Heart right ventricle (tissue), 16 donors: ENCODE data around the gene C11orf42. TPM values are rescaled to one million over a fixed set of nuclear protein-coding genes. Genes with fewer than 3 reads are reported as not detected.

Source experiments
- ATAC-seq, 8 donors: fragments of 200-7000 bp; cut with Tn5 transposase; one replicate each; pipeline ENCODE4 v1.9.1; 2020; ENCODE audit warnings: mild to moderate bottlenecking in 8 of 8, moderate library complexity in 8 of 8, moderate number of reproducible peaks in 1 of 8
- DNase-seq, 2 donors: peaks; one replicate each; pipeline ENCODE4 v3.0.0-alpha.2; 2020
- H3K27ac ChIP-seq, 10 donors: fragments of 200-600 bp; sonication (generic) in 2 of 10; one replicate each; pipeline versions ENCODE4 v1.5.0 to v1.8.0; 2020 to 2022; ENCODE audit warnings: mild to moderate bottlenecking in 3 of 10
- H3K27me3 ChIP-seq, 7 donors: fragments of 200-600 bp; one replicate each; pipeline ENCODE4 v1.8.0; 2021 to 2022; ENCODE audit warnings: mild to moderate bottlenecking in 2 of 7
- H3K36me3 ChIP-seq, 9 donors: fragments of 200-600 bp; sonication (generic) in 1 of 9; one replicate each; pipeline versions ENCODE4 v1.5.0 to v1.8.0; 2020 to 2022; ENCODE audit warnings: mild to moderate bottlenecking in 2 of 9
- H3K4me1 ChIP-seq, 9 donors: fragments of 200-600 bp; sonication (generic) in 1 of 9; one replicate each; pipeline versions ENCODE4 v1.5.0 to v1.8.0; 2020 to 2022; ENCODE audit warnings: mild to moderate bottlenecking in 4 of 9
- H3K4me3 ChIP-seq, 10 donors: fragments of 200-600 bp; sonication (generic) in 2 of 10; one replicate each; pipeline versions ENCODE4 v1.5.0 to v1.8.0; 2020 to 2022; ENCODE audit warnings: mild to moderate bottlenecking in 7 of 10, moderate library complexity in 2 of 10
- H3K9me3 ChIP-seq, 11 donors: fragments of 200-600 bp in 10 of 11; sonication (generic) in 2 of 11; one replicate each; pipeline versions ENCODE4 v1.5.0 to v1.8.0; 2013 to 2022; ENCODE audit warnings: mild to moderate bottlenecking in 2 of 11, control low read depth in 1 of 11, moderate library complexity in 1 of 11
- CTCF ChIP-seq, 9 donors: fragments of 200-600 bp; sonication (generic) in 2 of 9; IDR thresholded peaks; one replicate each; pipeline versions ENCODE4 v1.5.0 to v1.8.0; 2021 to 2022; ENCODE audit warnings: antibody characterized with exemption in 9 of 9, mild to moderate bottlenecking in 5 of 9, moderate library complexity in 1 of 9
- WGBS, 2 donors: extraction: QIAGEN DNeasy Blood & Tissue Kit; methylation state at CpG; one replicate each; pipeline ENCODE4 v1.1.7; 2013; ENCODE audit warnings: inconsistent platforms in 1 of 2; 5-methylcytosine and 5-hydroxymethylcytosine counted together
- intact Hi-C, 10 donors: fragments of 100-400 bp; cut with DNase I; formaldehyde crosslinking; loops; one replicate each; pipeline versions ENCODE4 v1.11.1 to v1.14.2; 2022
- polyA plus RNA-seq, 2 donors: library from polyadenylated mRNA; stranded (reverse); fragments of 200-250 nt; gene quantifications; one replicate each; pipeline ENCODE4 v1.2.3, GENCODE V29; 2013
- total RNA-seq, 10 donors: library from RNA; stranded (reverse); fragmentation: NEBNext Ultra II Directional in 3 of 10; extraction: Animal tissue kit (Norgen Biotek cat#: 25700) in 3 of 10; gene quantifications; one replicate each; pipeline versions ENCODE4 v1.2.1 to v1.2.4, GENCODE V29; 2021 to 2023
- donor health status: Arrhythmogenic right ventricular cardiomyopathy.
- donor health status: ischemic (EF 13 %, LVEDD 7.1; RV severe dilation, severe dysfunction).
- donor health status: healthy with polysubstance abuse.
- donor health status: DM: no; HTN: yes; CAD: no.
- donor health status: DM: no; HTN: no; CAD: no.
- donor health status: ischemic (EF 25% LVEDD 6.9; RV normal size, moderate dysfunction).
- donor health status: ischemic (EF 25% LVEDD 5.7; RV mildly dilated, moderate dysfunction).
- donor health status: healthy.
- donor health status: DM: yes; HTN: yes; CAD: no.
- donor health status: Ischemic cardiomyopathy.
- donor health status: ischemic (EF 35%, LVEDD 5.7; RV mildly dilated, moderate dysfunction).
- donor health status: nonischemic (EF 11% LVEDD 7.7; RV severe dilation, severe dysfunction).
- donor health status: DM: yes; HTN: yes; CAD: no.
- donor health status: PGD.
- donor health status: ischemic (EF 29% LVEDD 5.4; RV normal size, mild dysfunction).
- donor health status: nonischemic (EF 23%, LVEDD 6.1; RV moderate dilation, normal function).

The C11orf42 gene
- total and polyA plus RNA-seq, 12 donors, result not detected

GRCh38 chr11:6258571-6259081, 53.3 kb downstream of the C11orf42 start:
- DNase-seq (no peak), ATAC-seq (peak in 5 of 8 donors; percentile 19 to 54 (median 37))
- no peaks in the 10 kb centered on the region for H3K9me3 ChIP-seq
- peaks cover 5 to 80% (median 32%) of the 10 kb centered on the region in 7 donors for H3K27me3 ChIP-seq
- WGBS, 2 donors, result 8 to 10% methylated on average over 16 of the region's 16 CpGs
- intact Hi-C loops, result loop anchor here in 3 of 10 donors (5.0 to 10.0 kb wide), 2 partner anchors 39 to 96 kb away; no protein-coding TSS in a partner anchor
- peaks cover 3 to 16% (median 13%) of the 10 kb centered on the region in 9 donors for H3K4me1 ChIP-seq
- H3K4me3 ChIP-seq, result peak overlapping the region in 9 of 10 donors; percentile 21 to 54 (median 46)
- TF ChIP-seq CTCF (IDR thresholded peaks at IDR 0.05), result peak in 1 of 9 donors; percentile 9
- no peaks in the 10 kb centered on the region for H3K36me3 ChIP-seq
- no peak overlapping the region for H3K27ac ChIP-seq

GRCh38 chr11:6260207-6260726, 54.9 kb downstream of the C11orf42 start:
- Histone ChIP-seq H3K9me3 (no peaks in the 10 kb centered on the region), H3K4me1 (peaks cover 3 to 16% (median 13%) of the 10 kb centered on the region in 9 donors), H3K36me3 (no peaks in the 10 kb centered on the region), H3K27me3 (peaks cover 5 to 89% (median 32%) of the 10 kb centered on the region in 7 donors), H3K4me3 (no peak overlapping the region), H3K27ac (no peak overlapping the region)
- WGBS, 2 donors, result 57 to 66% methylated on average over 5 of the region's 5 CpGs
- TF ChIP-seq CTCF (IDR thresholded peaks at IDR 0.05), result no peak
- DNase-seq (no peak), ATAC-seq (no peak)
- intact Hi-C loops, result no loop called here

Other genes with a start within 250 kb of the C11orf42 start
- gene OR56A5, start 237.1 kb upstream of the C11orf42 start, total RNA-seq, result not detected
- gene OR56A5, start 237.1 kb upstream of the C11orf42 start, polyA plus RNA-seq, result not detected
- not detected for gene OR52L1, start 218.6 kb upstream of the C11orf42 start, total RNA-seq
- gene OR52L1, start 218.6 kb upstream of the C11orf42 start, polyA plus RNA-seq, result not detected
- gene OR56A4, start 198.6 kb upstream of the C11orf42 start, total RNA-seq, result under 1 TPM in 1 of 10 donors, not detected in 9; 0.05 TPM
- gene OR56A4, start 198.6 kb upstream of the C11orf42 start, polyA plus RNA-seq, result not detected
- not detected for gene OR56A1, start 174.8 kb upstream of the C11orf42 start, total RNA-seq
- gene OR56A1, start 174.8 kb upstream of the C11orf42 start, polyA plus RNA-seq, result not detected
- not detected for gene OR56B4, start 97.9 kb upstream of the C11orf42 start, total RNA-seq
- gene OR56B4, start 97.9 kb upstream of the C11orf42 start, polyA plus RNA-seq, result not detected
- not detected for gene OR52B2, start 35.2 kb upstream of the C11orf42 start, total RNA-seq
- gene OR52B2, start 35.2 kb upstream of the C11orf42 start, polyA plus RNA-seq, result not detected
- gene OR52W1, start 6.3 kb upstream of the C11orf42 start, total RNA-seq, result not detected
- not detected for gene OR52W1, start 6.3 kb upstream of the C11orf42 start, polyA plus RNA-seq
- gene FHIP1B, start 29.1 kb downstream of the C11orf42 start, total RNA-seq, result 10 to 100 TPM; 13.4 to 17.3 (median 14.3) TPM
- 10 to 100 TPM; 20.2 to 23.3 TPM for gene FHIP1B, start 29.1 kb downstream of the C11orf42 start, polyA plus RNA-seq
- gene CNGA4, start 33.5 kb downstream of the C11orf42 start, total RNA-seq, result under 1 TPM in 1 of 10 donors, not detected in 9; 0.13 TPM
- gene CNGA4, start 33.5 kb downstream of the C11orf42 start, polyA plus RNA-seq, result under 1 TPM in 1 of 2 donors, not detected in 1; 0.01 TPM
- not detected for gene CCKBR, start 54.3 kb downstream of the C11orf42 start, total RNA-seq
- gene CCKBR, start 54.3 kb downstream of the C11orf42 start, polyA plus RNA-seq, result under 1 TPM in 1 of 2 donors, not detected in 1; 0.15 TPM
- 100 to 1,000 TPM in 1 of 10 donors, 10 to 100 TPM in 9; 39.3 to 117 (median 46.0) TPM for gene CAVIN3, start 114.9 kb downstream of the C11orf42 start, total RNA-seq
- gene CAVIN3, start 114.9 kb downstream of the C11orf42 start, polyA plus RNA-seq, result 100 to 1,000 TPM; 150 to 186 TPM
- gene SMPD1, start 184.9 kb downstream of the C11orf42 start, total RNA-seq, result 10 to 100 TPM; 57.4 to 88.1 (median 67.6) TPM
- 10 to 100 TPM; 53.8 to 62.1 TPM for gene SMPD1, start 184.9 kb downstream of the C11orf42 start, polyA plus RNA-seq
- gene APBB1, start 213.5 kb downstream of the C11orf42 start, total RNA-seq, result 10 to 100 TPM; 54.3 to 93.3 (median 65.2) TPM
- gene APBB1, start 213.5 kb downstream of the C11orf42 start, polyA plus RNA-seq, result 10 to 100 TPM; 86.1 to 90.6 TPM
- gene HPX, start 235.4 kb downstream of the C11orf42 start, total RNA-seq, result under 1 TPM in 5 of 10 donors, not detected in 5; 0.33 to 0.55 (median 0.40) TPM
- gene HPX, start 235.4 kb downstream of the C11orf42 start, polyA plus RNA-seq, result under 1 TPM; 0.22 to 0.73 TPM